SJCRH30 (cell line): ENCODE results near the gene EIF2B2. TPM values are rescaled to one million over a fixed set of nuclear protein-coding genes. Genes with fewer than 3 reads are reported as not detected.

Experiments used
- DNase-seq, 2 experiments: peaks; one replicate each; pipeline ENCODE4 v3.0.0-alpha.2; 2015 to 2020
- H3K27ac ChIP-seq: fragments of 250-450 bp; sonication (Bioruptor Pico); 2 replicates; pipeline ENCODE4 v1.5.1; 2020; ENCODE audit warnings: mild to moderate bottlenecking, moderate library complexity
- H3K27me3 ChIP-seq: fragments of 250-450 bp; sonication (Bioruptor Pico); 2 replicates; pipeline ENCODE4 v1.5.1; 2020; ENCODE audit warnings: mild to moderate bottlenecking, moderate library complexity
- H3K36me3 ChIP-seq: fragments of 250-450 bp; sonication (Bioruptor Pico); 2 replicates; pipeline ENCODE4 v1.5.1; 2020; ENCODE audit warnings: mild to moderate bottlenecking, moderate library complexity
- H3K4me1 ChIP-seq: fragments of 250-450 bp; sonication (Bioruptor Pico); 2 replicates; pipeline ENCODE4 v1.5.1; 2020; ENCODE audit warnings: mild to moderate bottlenecking, moderate library complexity
- H3K4me3 ChIP-seq: fragments of 250-450 bp; sonication (Bioruptor Pico); 2 replicates; pipeline ENCODE4 v1.5.1; 2020; ENCODE audit warnings: mild to moderate bottlenecking, moderate library complexity
- H3K9me3 ChIP-seq: fragments of 250-450 bp; sonication (Bioruptor Pico); replicated peaks from 2 replicates; pipeline ENCODE4 v1.5.1; 2020; ENCODE audit warnings: mild to moderate bottlenecking, moderate library complexity
- total RNA-seq: library from RNA; depleted of rRNA; stranded (reverse); fragments of >200 nt; shearing (Covaris generic); gene quantifications from 2 replicates; pipeline ENCODE4 v1.2.3, GENCODE V29; 2014; rRNA removed

The EIF2B2 gene
- total RNA-seq: 56.8 and 64.7 TPM in 2 replicates

DNA sequence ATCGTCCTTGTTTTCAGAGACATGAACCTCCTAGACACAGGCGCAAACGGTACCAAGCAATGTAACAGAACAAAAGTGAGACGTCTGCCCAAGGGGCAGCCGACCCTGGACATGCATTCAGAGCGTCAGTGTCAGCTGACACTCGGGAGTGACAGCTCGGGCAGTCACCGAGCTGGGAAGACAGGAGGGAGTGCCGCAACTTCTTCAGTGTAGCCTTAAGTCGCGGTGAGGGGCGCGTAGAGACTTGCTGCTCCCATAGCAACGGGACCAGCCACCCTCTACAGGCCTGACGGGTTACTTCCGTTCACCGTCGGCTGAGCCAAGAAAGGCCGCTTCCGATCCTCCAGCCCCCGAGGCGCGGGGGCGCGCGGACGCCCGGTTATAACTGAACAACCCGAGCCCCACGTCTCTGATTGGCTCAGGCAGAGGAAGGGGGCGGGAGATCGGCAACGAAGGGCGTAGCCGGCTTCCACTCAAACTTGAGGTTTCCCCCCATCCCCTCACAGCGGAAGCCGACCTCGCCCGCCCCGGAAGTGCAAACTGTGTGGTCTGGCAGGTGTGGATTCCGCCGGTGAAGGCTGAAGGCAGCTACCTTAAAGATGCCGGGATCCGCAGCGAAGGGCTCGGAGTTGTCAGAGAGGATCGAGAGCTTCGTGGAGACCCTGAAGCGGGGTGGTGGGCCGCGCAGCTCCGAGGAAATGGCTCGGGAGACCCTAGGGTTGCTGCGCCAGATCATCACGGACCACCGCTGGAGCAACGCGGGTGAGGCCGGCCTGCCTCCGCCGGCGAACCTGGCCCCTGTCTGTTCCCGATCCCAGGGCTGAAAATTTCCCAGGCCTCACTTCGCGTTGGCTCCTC lies at the start of gene EIF2B2:
Gene EIF2B2, plus strand, starts transcription at position 530 of the 858 bp plus-strand sequence. Its CDS starts 70 bp downstream, at position 600.
- peak within 1 kb of the TSS; percentile 34 for H3K27ac ChIP-seq
- no peaks in the 10 kb centered on the region for H3K27me3 ChIP-seq
- DNase-seq: peak; percentile 97 to 98
- H3K9me3 ChIP-seq: 0 out of 2 replicates have a peak, but pooled peaks cover 5% of the 10 kb centered on the region
- H3K4me3 ChIP-seq: peak within 1 kb of the TSS; percentile 68
- peaks cover 23% of the 10 kb centered on the region for H3K36me3 ChIP-seq
- H3K4me1 ChIP-seq: peaks cover 11% of the 10 kb centered on the region

DNA sequence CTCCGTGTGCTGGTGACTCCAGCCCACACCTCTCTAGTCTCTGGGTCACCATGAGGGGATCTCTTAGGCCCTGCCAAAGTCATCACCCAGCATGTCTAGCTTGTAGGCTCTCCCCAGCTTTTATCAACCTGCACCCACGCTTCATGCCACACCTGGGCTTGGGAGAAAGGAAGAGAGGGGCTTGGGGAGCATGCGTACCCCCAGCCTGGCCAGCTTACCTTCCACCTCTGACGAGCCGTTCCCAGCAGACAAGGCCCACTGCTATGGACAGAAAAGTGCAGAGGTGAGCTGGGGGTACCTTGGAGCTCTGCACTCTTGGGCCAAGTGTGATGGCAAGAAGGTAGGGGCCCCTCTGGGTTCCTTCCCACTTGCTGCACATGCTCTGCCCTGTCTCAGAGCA lies 49.0 kb upstream of the EIF2B2 start:
- H3K4me1 ChIP-seq: peaks cover 12% of the 10 kb centered on the region; the same call in 1 of the 2 replicates
- peak overlapping the region; percentile 96 for H3K4me3 ChIP-seq
- H3K27me3 ChIP-seq: no peaks in the 10 kb centered on the region
- peaks cover 51% of the 10 kb centered on the region for H3K36me3 ChIP-seq
- no peak for DNase-seq
- H3K9me3 ChIP-seq: no peaks in the 10 kb centered on the region
- peak overlapping the region; percentile 73; the same call in 1 of the 2 replicates for H3K27ac ChIP-seq

DNA sequence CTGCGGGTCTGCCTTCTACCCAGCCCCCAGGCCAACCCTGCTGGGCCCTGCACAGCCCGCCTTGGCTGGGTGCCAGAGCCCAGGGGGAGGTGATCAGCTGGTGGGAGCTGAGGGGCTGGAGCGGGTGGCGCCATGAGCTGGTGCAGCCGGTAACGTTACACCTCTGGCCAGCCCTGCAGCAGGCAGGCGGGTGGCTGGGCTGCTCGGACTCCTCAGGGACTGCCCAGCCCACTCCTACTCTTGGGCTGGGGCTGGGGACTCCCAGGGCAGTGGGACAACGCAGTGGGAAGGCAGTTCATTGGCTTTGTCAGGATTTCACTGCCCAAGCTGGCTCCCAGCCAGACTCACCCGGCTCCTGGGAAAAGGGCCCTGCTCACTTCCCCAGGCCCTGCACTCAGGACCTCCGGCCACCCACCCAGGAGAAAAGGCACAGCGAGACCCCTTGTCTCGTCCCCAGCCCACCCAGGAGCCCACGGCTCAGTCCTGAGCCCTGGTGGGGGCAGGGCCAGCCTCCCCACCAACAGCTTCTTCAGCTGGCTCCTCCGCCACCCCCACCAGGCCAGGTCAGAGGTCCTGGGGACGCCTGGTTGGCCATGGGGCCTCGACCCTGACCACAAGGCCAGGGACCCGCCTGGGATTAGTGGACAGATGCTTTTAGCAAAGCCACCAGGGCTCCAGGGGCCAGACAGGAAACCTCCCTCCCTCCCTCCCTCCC lies 48.3 kb upstream of the EIF2B2 start:
- H3K4me3 ChIP-seq: peak overlapping the region; percentile 96
- DNase-seq: peak; percentile 86 to 90
- H3K27me3 ChIP-seq: no peaks in the 10 kb centered on the region
- peak overlapping the region; percentile 73 for H3K27ac ChIP-seq
- no peaks in the 10 kb centered on the region for H3K9me3 ChIP-seq
- H3K36me3 ChIP-seq: peaks cover 45% of the 10 kb centered on the region
- peaks cover 18% of the 10 kb centered on the region for H3K4me1 ChIP-seq

DNA sequence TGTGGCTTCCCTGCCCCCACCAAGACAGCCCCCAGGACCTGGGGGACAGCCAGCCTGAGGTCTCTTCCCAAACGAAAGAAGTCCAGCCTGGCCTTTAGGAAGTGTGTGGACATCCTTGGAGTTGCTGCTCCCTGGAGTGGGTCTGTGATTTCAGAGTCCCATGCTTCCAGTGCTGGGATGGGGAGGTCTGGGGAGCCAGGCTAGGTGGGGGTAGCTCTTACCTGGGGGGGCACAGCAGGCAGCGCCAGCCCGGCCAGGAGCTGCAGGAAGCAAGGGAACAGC lies 47.8 kb upstream of the EIF2B2 start:
- H3K4me1 ChIP-seq: peaks cover 23% of the 10 kb centered on the region
- peak overlapping the region; percentile 96 for H3K4me3 ChIP-seq
- DNase-seq: peak in 1 of 2 experiments; percentile 38
- peak overlapping the region; percentile 73 for H3K27ac ChIP-seq
- H3K36me3 ChIP-seq: peaks cover 40% of the 10 kb centered on the region
- no peaks in the 10 kb centered on the region for H3K27me3 ChIP-seq
- no peaks in the 10 kb centered on the region for H3K9me3 ChIP-seq

DNA sequence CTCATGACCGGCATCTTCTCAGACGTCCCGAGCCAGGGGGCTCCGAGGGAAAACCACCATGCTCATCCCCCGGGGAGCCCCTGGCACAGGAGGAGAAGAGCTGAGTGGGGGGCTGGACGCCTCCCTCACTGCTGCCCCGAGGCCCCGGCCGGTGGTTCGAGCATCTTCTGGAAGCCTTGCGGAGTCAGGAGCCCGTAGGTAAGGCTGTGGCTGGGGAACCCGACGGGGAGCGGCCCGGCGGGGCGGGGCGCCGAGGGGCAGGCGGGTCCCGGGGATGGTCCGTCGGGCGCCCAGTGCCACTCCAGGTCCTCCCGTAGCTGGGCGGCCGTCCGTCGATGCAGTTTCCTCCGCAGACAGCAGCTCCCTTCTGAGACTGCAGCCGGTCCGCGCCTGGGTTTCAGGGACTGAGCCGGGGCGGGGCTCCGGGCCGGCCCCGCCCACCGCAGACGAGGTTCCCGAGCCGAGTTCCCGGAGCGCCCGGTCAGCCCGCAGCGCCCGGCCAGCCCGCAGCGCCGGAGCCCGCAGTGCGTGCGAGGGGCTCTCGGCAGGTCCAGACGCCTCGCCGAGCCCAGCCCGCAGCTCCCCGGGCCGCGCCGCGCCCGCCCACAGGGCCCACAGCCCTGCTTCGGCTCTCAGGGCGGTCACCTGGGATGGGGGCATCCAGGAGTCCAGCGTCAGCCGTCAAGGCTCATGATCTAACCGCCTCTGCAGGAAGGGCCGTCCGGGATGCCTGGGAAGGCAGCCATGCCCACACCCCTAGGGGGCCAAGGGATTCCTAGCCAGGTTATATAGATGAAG lies 47.3 kb upstream of the EIF2B2 start, which contains the start of gene PGF:
Gene PGF, minus strand, starts transcription at position 369 of the 798 bp plus-strand sequence. Its CDS starts 355 bp downstream, at position 14.
- Histone ChIP-seq H3K4me1 (peaks cover 28% of the 10 kb centered on the region), H3K36me3 (peaks cover 36% of the 10 kb centered on the region), H3K27ac (peak within 1 kb of the TSS; percentile 73), H3K27me3 (no peaks in the 10 kb centered on the region), H3K4me3 (peak within 1 kb of the TSS; percentile 96), H3K9me3 (no peaks in the 10 kb centered on the region)
- DNase-seq: peak; percentile 80 to 82

DNA sequence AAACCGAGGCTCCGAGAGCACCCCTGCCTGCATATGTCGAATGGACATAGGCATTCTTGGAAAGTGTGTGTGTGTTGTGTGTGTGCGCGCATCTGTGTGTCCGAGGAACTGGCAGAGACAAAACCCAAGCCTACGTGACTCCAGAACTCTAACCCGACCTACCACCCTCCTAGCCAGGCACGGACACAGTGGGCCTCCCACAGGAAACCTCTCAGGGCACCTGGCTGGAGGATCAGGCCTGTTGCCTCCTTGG lies 46.8 kb upstream of the EIF2B2 start:
- no peak for DNase-seq
- H3K4me3 ChIP-seq: peak overlapping the region; percentile 96
- peaks cover 31% of the 10 kb centered on the region for H3K36me3 ChIP-seq
- peak overlapping the region; percentile 50; the same call in 1 of the 2 replicates for H3K27ac ChIP-seq
- no peaks in the 10 kb centered on the region for H3K9me3 ChIP-seq
- no peaks in the 10 kb centered on the region for H3K27me3 ChIP-seq
- peaks cover 34% of the 10 kb centered on the region for H3K4me1 ChIP-seq

DNA sequence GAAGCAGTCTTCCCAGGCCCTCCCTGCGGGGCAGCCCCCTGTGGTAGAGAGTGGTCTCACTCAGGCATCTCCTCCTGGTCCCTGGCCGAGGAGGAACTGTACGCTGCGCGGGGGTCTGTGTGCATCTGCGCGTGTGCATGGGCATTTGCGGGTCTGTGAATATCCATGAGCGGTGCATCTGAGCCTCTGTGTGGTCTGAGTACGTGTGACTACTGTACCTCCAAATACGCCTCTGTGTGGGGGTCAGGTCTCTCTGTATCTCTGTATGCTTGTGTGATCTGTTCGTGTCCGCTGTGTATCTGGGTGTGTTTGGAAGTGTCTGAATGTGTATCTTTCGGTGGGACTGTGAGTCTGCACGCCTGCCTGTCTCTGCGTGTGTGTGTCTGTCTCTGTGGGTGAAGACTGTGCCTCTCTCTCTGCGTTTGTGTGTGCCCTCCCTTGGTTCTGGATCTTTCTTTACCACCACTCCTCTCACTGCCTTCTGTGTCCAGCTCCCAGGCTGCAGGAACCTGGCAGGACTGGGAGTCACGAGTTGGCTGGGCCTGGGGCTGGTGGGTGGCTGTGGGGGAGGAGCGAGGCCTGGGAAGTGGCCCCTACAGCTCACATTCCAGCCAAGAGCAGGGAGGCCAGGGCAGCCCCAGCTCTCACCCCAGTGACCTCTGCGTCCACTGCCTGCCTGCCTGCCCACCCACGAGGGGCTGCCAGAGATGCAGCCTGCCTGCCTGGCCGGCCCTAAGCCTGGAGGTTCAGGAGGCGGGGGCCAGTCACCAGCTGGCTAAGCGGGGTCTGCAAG lies 46.2 kb upstream of the EIF2B2 start:
- peak overlapping the region; percentile 96 for H3K4me3 ChIP-seq
- peaks cover 26% of the 10 kb centered on the region for H3K36me3 ChIP-seq
- H3K27ac ChIP-seq: peak overlapping the region; percentile 50; the same call in 1 of the 2 replicates

DNA sequence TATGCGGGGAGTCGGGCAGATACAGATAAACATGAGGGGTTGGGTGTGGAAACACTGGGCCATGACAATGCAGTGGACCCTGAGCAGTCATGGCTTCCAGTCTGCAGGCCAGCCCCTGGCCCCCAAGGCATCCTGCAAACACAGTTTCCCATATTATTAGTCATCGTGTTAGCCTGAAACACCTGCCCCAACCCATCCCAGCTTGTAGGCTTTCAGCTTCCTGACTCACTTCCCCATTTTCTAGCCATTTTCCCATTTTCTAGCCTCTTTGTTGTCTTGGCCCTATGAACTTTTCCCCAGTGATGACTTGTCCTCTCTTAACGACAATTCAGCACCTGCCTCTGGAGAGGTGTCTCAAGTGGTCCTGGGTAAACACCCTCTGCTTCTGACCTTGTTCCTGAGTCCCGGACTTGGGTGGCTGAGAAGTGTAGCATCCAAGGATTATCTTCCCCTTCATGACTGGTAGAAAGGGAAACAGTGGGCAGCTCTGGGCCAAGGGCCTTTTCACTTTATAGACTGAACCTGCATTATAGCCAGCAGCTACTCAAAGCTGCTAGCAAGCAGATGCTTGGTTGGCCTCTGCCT lies 43.0 kb upstream of the EIF2B2 start:
- peaks cover 61% of the 10 kb centered on the region for H3K4me1 ChIP-seq
- no peaks in the 10 kb centered on the region for H3K36me3 ChIP-seq
- no peaks in the 10 kb centered on the region for H3K9me3 ChIP-seq
- no peaks in the 10 kb centered on the region for H3K27me3 ChIP-seq
- H3K27ac ChIP-seq: peak overlapping the region; percentile 85
- peak; percentile 72 to 83 for DNase-seq
- H3K4me3 ChIP-seq: no peak overlapping the region

More for the DNA sequence above, 46.2 kb upstream of the EIF2B2 start:
- peak in 1 of 2 experiments; percentile 53 for DNase-seq
- Histone ChIP-seq H3K27me3 (no peaks in the 10 kb centered on the region), H3K9me3 (no peaks in the 10 kb centered on the region), H3K4me1 (peaks cover 39% of the 10 kb centered on the region)

DNA sequence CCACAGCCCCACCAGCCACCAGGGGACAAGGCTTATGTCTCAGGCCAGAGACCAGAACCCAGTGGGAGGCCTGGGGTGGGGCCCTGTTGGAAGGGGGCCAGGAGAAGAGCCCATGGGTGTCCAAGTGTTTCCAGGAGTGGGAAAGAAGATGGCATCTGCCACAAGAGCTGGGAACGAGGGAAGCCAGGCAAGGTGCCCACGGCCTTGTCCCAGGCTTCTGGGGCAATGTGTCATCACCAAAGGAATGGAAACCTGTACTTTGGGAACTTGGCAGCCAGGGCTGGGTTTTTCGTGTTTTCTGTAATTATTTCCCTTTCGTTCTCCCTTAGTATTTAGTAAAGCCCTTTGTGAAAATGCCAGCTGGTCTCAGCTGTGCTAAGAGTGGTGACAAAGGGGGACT lies 42.0 kb upstream of the EIF2B2 start:
- DNase-seq: no peak
- no peak overlapping the region for H3K4me3 ChIP-seq
- H3K27ac ChIP-seq: peak overlapping the region; percentile 85
- H3K27me3 ChIP-seq: no peaks in the 10 kb centered on the region
- H3K9me3 ChIP-seq: no peaks in the 10 kb centered on the region
- H3K36me3 ChIP-seq: no peaks in the 10 kb centered on the region
- H3K4me1 ChIP-seq: peaks cover 68% of the 10 kb centered on the region

DNA sequence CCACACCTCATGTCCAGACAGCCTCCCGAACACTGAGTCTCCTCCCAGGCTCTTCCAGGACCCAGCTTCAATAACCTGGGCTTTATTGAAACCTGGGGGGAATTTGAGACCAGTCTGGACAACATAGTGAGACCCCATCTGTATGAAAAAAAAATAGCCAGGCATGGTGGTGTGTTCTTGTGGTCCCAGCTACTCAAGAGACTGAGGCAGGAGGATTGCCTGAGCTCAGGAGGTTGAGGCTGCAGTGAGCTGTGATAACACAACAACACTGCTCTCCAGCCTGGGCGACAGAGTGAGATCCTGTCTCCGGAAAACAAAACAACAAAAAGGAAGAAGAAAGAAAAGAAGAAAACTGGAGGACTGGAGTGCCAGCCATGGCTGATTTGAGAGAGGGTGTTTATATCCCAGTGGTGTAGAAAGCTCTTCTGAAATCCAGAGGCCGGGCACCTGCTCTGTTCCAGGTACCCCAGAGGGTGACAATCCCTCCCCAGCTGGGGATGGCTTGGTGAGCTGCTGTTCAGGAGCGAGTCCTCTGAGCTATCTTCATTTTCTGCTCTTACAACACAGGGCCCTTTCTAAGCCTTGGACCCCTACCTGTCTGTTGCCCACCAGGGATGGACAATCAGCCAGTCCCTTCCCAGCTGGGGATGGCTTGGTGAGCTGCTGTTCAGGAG lies 41.3 kb upstream of the EIF2B2 start:
- Histone ChIP-seq H3K4me1 (peaks cover 68% of the 10 kb centered on the region), H3K36me3 (no peaks in the 10 kb centered on the region), H3K27ac (peak overlapping the region; percentile 85), H3K27me3 (no peaks in the 10 kb centered on the region), H3K9me3 (no peaks in the 10 kb centered on the region), H3K4me3 (no peak overlapping the region)
- DNase-seq: no peak

DNA sequence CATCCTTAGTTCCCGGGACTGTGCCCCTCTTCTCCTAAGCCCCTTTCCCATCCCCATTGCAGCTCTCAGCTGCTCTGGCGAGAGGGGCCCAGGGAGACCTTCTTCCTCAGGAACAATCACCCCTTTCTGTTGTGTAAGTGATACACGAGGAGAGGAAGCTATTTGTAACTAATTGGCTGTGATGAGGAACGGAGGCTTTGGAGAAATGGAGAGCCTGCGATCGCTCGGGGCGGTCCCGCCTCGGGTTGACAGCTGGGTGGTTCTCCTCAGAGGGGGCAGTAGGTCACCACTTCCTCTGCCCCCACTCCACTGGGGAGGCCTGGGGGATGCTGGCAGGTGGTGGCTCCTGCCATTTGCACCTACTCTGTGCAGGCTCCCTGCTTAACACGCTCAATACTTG lies 40.7 kb upstream of the EIF2B2 start:
- Histone ChIP-seq H3K4me1 (peaks cover 66% of the 10 kb centered on the region), H3K36me3 (no peaks in the 10 kb centered on the region), H3K4me3 (no peak overlapping the region), H3K27me3 (no peaks in the 10 kb centered on the region), H3K27ac (peak overlapping the region; percentile 85), H3K9me3 (no peaks in the 10 kb centered on the region)
- peak; percentile 89 to 95 for DNase-seq

DNA sequence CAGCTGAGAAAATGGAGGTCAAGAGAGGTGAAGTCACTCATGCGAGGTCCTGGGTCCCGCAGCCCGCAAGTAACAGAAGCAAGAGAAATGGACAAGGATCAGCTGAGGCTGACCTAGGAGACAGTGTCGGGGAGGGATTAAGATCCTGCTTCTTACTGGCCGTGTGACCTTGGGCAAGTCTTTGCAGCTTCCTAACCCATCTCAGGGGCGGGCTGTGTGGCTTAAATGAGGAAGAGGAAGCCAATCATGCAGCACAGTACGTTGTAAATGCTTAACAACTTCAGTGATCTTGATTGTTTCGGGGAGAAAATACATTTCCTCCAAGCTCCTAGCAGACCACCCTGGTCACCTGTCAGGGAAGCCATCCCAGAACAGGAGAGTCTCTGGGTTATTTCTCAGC lies 40.2 kb upstream of the EIF2B2 start:
- Histone ChIP-seq H3K9me3 (no peaks in the 10 kb centered on the region), H3K27me3 (no peaks in the 10 kb centered on the region), H3K4me1 (peaks cover 65% of the 10 kb centered on the region), H3K36me3 (no peaks in the 10 kb centered on the region), H3K27ac (peak overlapping the region; percentile 85), H3K4me3 (no peak overlapping the region)
- DNase-seq: no peak

DNA sequence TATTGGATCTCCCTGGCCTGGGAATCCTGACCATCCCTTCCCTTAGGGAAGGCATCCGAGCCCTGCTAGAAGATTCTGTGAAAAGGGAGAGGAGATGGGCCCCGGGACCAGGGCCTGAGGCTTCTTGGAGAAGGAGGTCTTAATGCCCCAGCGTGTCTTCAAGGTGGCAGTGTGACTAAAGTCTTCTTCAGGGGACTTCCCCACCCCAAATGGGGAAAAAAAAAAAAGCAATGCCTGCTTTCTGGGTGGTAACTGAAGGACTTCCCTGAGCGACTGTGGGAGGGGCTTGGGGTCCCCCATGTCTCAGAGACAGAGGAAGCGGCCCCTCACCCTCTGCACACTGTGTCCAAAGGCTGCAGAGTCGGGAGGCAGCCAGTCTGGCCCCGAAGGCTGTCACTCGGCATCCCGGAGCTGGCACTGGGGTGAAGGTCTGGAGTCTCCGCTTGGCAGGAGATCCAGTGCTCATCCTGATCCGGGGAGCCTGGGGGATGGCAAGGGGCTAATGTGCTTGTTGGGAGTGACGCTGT lies 39.5 kb upstream of the EIF2B2 start:
- Histone ChIP-seq H3K4me3 (peak overlapping the region; percentile 23), H3K27me3 (no peaks in the 10 kb centered on the region), H3K9me3 (no peaks in the 10 kb centered on the region), H3K36me3 (no peaks in the 10 kb centered on the region), H3K27ac (peak overlapping the region; percentile 85), H3K4me1 (peaks cover 65% of the 10 kb centered on the region)
- DNase-seq: peak; percentile 49 to 62
